Measurements from ENCODE around the gene DGKH. TPM values are rescaled to one million over a fixed set of nuclear protein-coding genes. Genes with fewer than 3 reads are reported as not detected.
A peak's percentile ranks its signal among the peaks of the same experiment; 100 is the strongest.

Gene DGKH
- total RNA-seq, 1 experiment from 2014 or later, result 3.7 TPM

- Histone ChIP-seq H3K9me3 (no peaks in the 10 kb centered on the region), H3K36me3 (no peaks in the 10 kb centered on the region), H3K27me3 (no peaks in the 10 kb centered on the region), H3K4me3 (no peak overlapping the region)
- peak; percentile 1 for DNase-seq
Measured at GRCh38 chr13:42258747-42259146, 210.3 kb downstream of the DGKH start.

- no peak overlapping the region for H3K4me3 ChIP-seq
- H3K36me3 ChIP-seq, result no peaks in the 10 kb centered on the region
- DNase-seq, result no peak
- H3K9me3 ChIP-seq, result no peaks in the 10 kb centered on the region
- H3K27me3 ChIP-seq, result no peaks in the 10 kb centered on the region
Measured at GRCh38 chr13:42259515-42259914, 211.1 kb downstream of the DGKH start.

- H3K27me3 ChIP-seq, result no peaks in the 10 kb centered on the region
Measured at GRCh38 chr13:42260903-42261654, 212.6 kb downstream of the DGKH start.

GRCh38 chr13:42266473-42266872, 218.0 kb downstream of the DGKH start:
- Histone ChIP-seq H3K4me3 (no peak overlapping the region), H3K36me3 (no peaks in the 10 kb centered on the region), H3K27me3 (no peaks in the 10 kb centered on the region), H3K9me3 (no peaks in the 10 kb centered on the region)
- peak; percentile 74 for DNase-seq

More at GRCh38 chr13:42260903-42261654, 212.6 kb downstream of the DGKH start:
- no peaks in the 10 kb centered on the region for H3K36me3 ChIP-seq
- no peak for DNase-seq
- no peaks in the 10 kb centered on the region for H3K9me3 ChIP-seq
- H3K4me3 ChIP-seq, result no peak overlapping the region

- Histone ChIP-seq H3K4me3 (no peak overlapping the region), H3K9me3 (no peaks in the 10 kb centered on the region), H3K36me3 (peaks cover under 1% of the 10 kb centered on the region; the same call in 1 of the 2 replicates), H3K27me3 (no peaks in the 10 kb centered on the region)
- no peak for DNase-seq
Measured at GRCh38 chr13:42270160-42270856, 221.9 kb downstream of the DGKH start.

DNA sequence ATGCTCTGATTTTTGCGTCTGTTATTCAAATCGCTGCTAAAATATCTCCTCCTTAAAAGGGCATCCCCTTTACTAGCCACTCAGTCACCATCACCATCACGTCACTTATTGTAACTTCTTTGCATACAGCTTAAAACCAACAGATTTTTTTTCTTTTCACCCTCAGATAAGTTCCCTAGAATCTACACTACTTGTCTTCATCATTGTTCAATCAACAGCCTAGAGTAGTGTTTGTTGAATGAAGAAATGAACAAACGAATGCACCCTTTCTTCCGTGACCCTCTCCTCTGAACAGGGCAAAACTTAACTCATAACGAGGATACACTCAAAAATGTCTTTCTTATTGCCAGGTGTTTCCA, 222.4 kb downstream of the DGKH start:
- Histone ChIP-seq H3K36me3 (peaks cover 4% of the 10 kb centered on the region; the same call in 1 of the 2 replicates), H3K4me3 (peak overlapping the region; percentile 71), H3K9me3 (no peaks in the 10 kb centered on the region), H3K27me3 (no peaks in the 10 kb centered on the region)
- DNase-seq, result no peak

DNA sequence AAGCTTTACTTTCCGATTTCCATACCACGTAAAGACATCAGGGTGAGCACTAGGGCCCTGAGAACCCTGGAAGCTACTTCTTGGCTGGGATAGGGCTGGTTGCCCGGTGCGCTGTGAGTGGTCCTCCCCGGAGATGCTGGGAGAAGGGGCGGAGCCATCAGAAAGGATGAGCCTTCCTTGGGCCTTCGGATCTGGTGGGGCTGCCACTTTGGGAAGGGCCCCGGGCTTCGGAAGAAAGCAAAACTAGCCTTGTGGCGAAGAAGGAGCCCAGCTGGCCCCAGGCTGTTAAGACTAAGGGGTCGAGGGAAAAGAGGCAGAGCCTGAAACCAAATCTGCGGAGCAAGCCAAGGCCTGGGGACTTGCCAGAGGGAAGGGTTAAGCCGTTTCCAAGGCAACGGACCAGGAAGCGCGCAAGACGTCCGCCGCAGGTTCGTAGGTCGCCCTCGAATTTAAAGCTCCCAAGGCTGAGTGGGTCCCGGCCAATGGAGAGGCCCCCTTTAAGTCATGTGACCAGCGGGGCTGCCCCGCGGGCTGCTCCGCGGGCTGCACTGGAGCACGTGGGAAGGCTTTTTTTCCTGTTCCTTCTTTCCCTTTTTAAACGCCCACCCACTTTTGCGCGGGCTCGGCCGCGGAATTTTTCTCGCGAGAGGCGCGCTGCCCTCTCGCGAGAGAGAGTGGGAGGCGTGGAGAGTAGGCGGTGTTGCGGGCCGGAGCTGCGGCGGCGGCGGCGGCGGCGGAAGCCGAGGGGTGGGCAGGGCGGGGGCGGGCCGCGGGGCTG, 223.1 kb downstream of the DGKH start:
- Histone ChIP-seq H3K9me3 (no peaks in the 10 kb centered on the region), H3K36me3 (peaks cover 4% of the 10 kb centered on the region; the same call in 1 of the 2 replicates), H3K4me3 (peak overlapping the region; percentile 71)

DNA sequence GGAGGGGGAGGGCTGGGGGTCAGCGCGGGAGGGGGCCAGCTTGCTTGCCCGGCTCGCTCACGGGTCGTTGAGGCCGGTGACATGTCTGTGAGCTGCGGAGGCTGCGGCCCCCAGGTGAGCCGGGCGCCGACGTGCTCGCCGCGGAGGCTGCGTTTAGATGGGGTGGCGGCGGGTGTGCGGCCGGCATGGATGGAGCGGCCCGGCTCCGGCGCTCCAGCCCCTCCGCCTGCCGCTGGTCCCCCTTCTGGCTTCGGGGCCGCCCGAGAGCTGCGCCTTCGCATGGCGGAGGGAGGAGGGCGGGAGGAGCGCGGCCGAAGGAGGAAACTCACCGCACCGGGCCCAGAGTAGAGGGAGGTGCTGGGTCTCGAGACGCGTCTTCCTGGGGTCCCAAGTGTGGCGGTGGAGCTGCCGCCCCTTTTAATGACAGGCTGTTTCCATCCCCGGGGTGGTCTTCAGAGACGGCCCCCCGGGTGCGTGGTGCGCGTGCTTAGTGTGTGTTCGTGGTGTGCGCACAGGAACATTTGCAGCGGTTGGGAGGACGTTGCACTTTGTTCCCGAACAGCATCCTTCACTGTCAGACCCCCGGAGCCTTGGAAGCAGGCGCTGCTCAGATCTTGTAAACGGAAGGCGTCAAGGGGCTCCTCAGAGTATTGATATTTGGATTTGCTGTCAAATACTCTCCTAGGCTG, 223.8 kb downstream of the DGKH start, which contains the start of gene AKAP11:
AKAP11 (plus strand) TSS at position 38 of the 689 bp plus-strand sequence. CDS start 14,197 bp downstream, outside the sequence.
- peak; percentile 37 for DNase-seq
- peaks cover 4% of the 10 kb centered on the region; the same call in 1 of the 2 replicates for H3K36me3 ChIP-seq
- H3K4me3 ChIP-seq, result peak within 1 kb of the TSS; percentile 71

More for the DNA sequence above, 223.1 kb downstream of the DGKH start:
- DNase-seq, result peak; percentile 98
- no peaks in the 10 kb centered on the region for H3K27me3 ChIP-seq

GRCh38 chr13:42272804-42273175, 224.3 kb downstream of the DGKH start:
- Histone ChIP-seq H3K4me3 (peak overlapping the region; percentile 71), H3K9me3 (no peaks in the 10 kb centered on the region), H3K27me3 (no peaks in the 10 kb centered on the region), H3K36me3 (peaks cover 4% of the 10 kb centered on the region; the same call in 1 of the 2 replicates)
- no peak for DNase-seq

More for the DNA sequence above, 223.8 kb downstream of the DGKH start, which contains the start of gene AKAP11:
- H3K27me3 ChIP-seq, result no peaks in the 10 kb centered on the region
- H3K9me3 ChIP-seq, result no peaks in the 10 kb centered on the region

DNA sequence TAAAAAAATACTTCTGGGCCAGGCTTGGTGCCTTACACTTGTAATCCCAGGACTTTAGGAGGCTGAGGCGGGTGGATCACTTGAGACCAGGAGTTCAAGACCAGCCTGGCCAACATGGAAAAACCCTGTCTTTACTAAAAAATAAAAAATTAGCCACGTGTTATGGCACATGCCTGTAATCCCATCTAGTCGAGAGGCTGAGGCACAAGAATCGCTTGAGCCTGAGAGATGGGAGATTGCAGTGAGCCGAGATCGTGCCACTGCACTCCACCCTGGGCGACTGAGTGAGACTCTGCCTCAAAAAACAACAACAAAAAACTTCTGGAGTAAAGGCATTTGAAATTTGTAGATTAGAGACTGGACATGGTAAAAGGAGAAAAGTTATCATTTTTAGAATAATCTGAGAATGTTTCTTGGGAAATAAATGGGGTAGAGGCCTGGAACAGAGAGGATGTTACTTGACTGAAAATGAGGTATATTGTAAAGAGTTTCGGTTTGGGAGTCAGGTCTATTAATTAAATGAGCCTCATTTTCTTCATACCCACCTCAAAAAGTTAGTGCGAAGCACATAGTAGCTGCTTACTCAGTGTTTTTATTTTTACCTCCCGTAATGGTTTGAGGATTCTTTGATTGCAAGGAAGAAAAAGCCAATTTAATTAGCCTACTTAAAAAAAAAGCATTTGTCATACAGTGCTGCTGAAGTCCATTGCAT, 226.1 kb downstream of the DGKH start:
- no peaks in the 10 kb centered on the region for H3K9me3 ChIP-seq
- no peaks in the 10 kb centered on the region for H3K27me3 ChIP-seq
- no peak for DNase-seq
- H3K36me3 ChIP-seq, result peaks cover 4% of the 10 kb centered on the region; the same call in 1 of the 2 replicates
- H3K4me3 ChIP-seq, result no peak overlapping the region

- no peak for DNase-seq
- Histone ChIP-seq H3K36me3 (peaks cover 4% of the 10 kb centered on the region; the same call in 1 of the 2 replicates), H3K27me3 (no peaks in the 10 kb centered on the region), H3K9me3 (no peaks in the 10 kb centered on the region), H3K4me3 (no peak overlapping the region)
Measured at GRCh38 chr13:42275098-42275471, 226.6 kb downstream of the DGKH start.

- DNase-seq, result no peak
- Histone ChIP-seq H3K36me3 (peaks cover 4% of the 10 kb centered on the region; the same call in 1 of the 2 replicates), H3K27me3 (no peaks in the 10 kb centered on the region), H3K9me3 (no peaks in the 10 kb centered on the region), H3K4me3 (no peak overlapping the region)
Measured at GRCh38 chr13:42275506-42275905, 227.1 kb downstream of the DGKH start.

GRCh38 chr13:42276683-42277082, 228.2 kb downstream of the DGKH start:
- Histone ChIP-seq H3K27me3 (no peaks in the 10 kb centered on the region), H3K4me3 (no peak overlapping the region), H3K9me3 (no peaks in the 10 kb centered on the region), H3K36me3 (peaks cover 4% of the 10 kb centered on the region; the same call in 1 of the 2 replicates)
- no peak for DNase-seq

GRCh38 chr13:42277618-42278276, 229.3 kb downstream of the DGKH start:
- H3K4me3 ChIP-seq, result no peak overlapping the region
- no peaks in the 10 kb centered on the region for H3K9me3 ChIP-seq
- peaks cover 4% of the 10 kb centered on the region; the same call in 1 of the 2 replicates for H3K36me3 ChIP-seq
- H3K27me3 ChIP-seq, result no peaks in the 10 kb centered on the region
- no peak for DNase-seq

DNA sequence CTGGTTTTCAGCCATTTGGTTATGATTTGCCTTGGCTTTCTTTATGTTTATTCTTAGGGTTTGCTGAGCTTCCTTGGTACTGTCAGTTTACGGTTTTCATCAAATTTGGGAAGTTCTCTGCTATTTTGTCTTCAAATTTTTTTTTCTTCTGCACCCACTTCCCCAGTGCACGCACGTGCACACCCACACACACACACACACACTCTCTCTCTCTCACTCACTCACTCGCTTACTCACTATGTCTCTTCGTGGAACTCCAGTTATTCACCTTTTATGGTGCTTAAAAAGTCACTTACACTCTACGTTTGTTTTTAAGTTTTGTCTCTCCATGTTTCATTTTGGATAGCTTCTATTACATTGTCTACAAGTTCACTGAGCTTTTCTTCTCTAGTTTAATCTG, 230.6 kb downstream of the DGKH start:
- Histone ChIP-seq H3K27me3 (no peaks in the 10 kb centered on the region), H3K4me3 (no peak overlapping the region), H3K36me3 (peaks cover 4% of the 10 kb centered on the region; the same call in 1 of the 2 replicates), H3K9me3 (no peaks in the 10 kb centered on the region)
- DNase-seq, result no peak
